NCI-H1436 treated with DMSO at 0.1 percent for 48 hours (cell line): Measurements from ENCODE around the gene GSG1L.

Experiments used
- DNase-seq: peaks from one replicate; lab custom pipeline; 2025; lab: John Stamatoyannopoulos, UW

The GSG1L gene

DNA sequence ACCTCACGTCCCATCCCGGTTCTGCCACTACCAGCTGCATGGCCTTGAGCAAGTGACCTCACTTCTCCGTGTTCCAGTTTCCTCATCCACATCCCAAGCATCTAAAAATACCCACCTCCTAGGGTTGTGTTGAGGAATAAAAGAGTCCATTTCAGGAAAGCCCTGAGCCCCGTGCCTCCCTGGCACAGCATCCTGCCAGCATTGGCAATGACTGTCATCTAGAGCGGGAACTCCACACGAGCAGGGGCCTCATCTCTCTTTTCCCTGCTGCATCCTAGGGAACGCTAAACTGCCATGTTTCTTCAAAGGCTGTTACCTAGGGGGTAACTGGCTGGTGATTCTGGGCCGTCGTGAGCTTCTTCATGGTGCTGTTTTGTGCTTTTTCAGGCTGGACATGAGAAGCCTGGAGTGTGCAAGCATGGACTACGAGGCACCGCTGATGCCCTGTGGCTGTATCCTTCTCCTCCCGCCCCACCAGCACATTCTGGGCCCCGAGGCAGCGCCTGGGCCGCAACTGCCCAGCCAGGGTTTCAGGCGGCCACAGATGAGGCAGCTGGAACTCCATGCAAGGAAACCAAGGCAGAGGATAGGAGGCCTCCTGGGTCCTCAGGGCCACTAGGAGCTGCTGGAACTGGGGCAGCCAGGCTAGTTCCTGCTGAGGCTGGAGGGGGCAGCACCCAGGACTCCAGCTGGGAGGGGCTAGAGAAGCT, 292.2 kb downstream of the GSG1L start:
- no peak for DNase-seq

DNA sequence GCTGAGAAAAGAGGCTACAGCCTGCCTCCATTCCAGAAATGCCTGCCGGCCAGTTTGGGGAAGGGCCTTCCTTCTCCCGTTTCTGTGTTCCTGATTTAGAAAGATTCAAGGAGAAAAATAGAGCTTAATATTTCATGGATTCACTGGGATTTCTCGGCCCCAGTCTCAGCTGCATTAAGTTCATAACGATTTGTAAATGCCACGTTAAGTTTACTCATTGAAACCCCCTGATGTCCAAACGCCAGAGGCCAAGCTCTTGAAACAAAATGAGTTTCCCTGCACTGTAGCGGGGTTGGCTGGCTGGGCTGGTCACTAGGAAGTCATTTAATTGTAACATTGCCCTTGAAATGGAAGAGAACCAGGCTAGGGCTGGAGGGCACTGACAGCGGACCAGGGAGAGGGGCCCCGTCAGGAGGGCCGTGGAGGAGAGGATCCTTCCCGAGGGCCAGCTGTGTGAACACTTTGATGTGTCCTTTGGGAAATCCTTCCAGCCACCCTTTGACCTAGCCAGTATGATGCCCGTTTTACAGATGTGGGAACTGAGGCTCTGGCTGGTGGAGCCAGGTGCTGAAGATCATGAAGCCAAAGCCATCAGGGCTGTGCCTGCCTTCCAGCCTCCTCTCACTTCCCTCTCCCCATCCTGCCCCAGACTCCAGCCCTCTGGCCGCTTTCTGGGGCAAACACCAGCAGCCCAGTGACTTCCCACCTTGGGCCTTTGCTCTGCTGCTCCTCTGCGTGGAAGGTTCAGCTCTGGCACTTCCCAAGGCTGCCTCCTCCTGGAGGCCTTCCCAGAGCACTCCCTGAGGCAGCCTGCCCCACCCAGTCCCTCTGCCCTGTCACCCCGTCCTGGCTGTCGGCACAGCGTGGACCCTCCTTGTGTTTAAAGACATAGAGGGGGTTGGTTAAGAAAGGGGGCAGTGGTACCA, 293.0 kb downstream of the GSG1L start:
- no peak for DNase-seq

DNA sequence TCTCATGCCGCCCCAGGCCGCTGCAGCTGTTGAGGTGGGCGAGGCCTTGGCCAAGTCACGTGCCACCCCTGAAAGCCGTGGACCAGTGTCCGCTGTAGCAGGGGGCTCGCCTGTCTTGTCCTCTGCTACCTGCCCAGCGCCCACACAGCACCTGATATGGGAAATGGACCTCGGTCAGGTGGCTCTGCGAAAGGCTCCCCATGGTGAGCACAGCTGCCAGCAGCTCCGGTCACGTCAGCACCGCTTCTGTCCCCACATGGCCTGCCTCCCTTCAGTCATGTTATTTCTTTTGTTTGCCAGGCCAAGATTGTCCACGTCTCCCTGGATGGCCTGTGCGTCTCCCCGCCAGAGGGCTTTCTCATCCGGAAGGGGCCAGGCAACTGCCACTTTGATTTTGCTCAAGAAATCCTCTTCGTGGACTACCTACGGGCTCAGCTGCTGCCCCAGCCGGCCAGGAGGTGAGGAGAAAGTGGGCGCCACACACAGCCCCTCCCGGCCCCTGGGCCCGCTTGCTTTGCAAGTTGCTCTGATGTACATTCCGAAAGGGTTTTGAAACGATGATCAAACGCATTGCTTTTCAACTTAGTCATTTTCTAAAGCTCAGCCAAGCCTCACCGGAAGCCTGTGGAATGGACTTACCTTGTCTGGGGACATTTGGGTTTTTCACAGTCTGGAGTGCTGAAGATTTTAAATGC, 293.8 kb downstream of the GSG1L start:
- no peak for DNase-seq

DNA sequence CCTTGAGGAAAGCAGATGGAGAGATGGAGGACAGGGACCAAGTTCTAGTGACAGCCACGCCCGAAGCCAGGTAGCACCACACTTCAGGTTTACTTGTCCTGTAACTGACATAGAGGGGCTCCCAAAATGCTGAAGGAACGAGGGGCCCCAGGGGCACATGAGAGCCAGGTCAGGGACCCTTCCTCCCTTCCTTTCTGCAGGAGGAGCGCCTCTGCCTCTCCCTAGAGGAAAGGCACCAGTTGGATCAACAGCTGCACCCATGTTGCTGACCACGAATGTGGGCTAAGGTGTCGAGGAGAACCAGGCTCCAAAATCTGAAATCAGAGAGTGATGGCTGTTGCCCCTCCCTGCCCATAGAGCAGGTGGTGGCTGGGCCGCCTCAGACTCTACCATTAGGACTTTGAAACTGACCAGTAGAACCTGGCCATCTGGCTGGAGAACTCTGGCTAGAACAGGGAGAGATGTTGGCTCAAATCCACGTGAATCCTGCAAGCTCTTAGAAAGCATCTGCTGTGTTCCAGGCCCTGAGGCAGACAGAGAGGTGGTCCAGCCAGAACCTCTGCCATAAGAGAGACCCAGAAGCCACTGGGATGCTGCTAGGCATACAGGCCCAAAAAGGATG, 294.8 kb downstream of the GSG1L start:
- DNase-seq = no peak

DNA sequence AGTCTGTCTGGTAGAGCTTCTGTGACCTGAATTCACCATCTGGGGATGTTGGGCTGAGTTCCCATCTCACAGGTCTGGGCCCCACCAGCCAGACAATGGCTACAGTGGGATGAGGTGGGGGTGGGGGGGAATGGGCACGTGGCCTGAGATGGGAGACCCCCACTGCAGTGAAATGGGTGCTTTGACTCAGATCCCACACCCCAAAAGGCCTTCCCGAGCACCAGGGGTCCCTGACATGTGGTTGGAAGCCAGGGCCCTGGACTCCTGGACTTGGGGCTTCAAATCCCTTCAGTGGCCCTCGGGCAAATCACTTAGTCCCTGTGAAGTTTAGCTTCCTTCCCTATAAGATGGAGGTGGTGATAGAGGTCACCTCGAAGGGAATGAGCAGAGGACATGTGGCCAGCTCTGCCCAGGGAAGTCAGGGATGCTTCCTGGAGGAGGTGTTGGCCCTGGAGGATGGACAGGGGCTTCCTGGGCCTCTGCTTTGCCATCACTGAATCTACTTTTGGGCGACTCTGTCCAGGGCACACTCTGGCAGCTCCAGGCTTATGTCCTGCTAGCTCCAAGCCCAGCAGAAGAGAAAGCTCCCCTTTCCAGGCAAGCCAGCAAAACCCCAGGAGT, 295.4 kb downstream of the GSG1L start:
- no peak for DNase-seq

DNA sequence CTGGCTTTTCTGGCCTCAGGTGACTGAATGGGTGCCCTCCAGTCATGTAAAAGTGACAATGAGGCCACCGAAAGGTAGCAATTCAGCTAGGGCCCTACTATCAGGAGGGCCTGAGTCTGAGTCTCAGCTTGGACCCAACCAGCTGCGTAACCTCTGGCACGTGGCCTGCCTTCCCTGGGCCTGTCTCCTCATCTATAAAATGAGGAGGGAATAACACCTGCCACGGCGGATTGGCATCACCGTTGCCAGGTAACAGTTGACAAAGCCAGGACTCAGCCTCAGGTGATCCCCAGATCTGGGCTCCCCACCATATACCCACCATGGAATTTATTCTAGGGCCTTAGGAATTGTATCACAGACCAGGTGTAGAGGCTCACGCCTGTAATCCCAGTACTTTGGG, 296.4 kb downstream of the GSG1L start:
- no peak for DNase-seq

DNA sequence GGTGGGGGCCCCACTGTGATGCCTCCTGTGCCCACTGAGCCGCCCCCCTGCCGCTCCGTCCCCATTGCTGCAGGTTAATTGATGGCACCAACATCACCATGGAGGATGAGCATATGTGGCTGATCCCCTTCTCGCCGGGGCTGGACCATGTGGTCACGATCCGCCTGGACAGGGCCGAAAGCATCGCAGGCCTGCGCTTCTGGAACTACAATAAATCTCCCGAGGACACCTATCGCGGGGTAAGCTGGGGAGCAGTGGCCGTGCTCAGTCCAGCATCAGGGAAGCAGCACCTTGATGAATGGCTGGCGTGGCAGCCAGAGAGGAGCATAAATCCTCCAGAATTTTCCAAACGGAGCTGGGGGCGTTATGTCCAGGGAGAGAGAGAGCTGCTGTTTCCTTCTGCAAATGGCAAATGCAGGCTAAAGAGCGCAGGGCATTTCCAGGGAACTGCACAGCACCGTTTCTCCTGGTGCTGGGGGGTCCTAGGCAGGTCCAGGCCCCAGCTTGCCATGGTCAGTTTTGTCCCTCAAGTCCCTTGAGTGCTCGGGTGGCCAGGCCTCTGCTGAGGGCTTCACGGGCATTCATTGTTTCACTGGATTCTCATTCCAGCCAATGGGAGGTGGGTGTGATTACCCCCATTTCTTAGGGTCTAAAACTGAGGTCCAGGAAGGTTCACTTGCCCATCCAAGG, 297.1 kb downstream of the GSG1L start:
- no peak for DNase-seq

DNA sequence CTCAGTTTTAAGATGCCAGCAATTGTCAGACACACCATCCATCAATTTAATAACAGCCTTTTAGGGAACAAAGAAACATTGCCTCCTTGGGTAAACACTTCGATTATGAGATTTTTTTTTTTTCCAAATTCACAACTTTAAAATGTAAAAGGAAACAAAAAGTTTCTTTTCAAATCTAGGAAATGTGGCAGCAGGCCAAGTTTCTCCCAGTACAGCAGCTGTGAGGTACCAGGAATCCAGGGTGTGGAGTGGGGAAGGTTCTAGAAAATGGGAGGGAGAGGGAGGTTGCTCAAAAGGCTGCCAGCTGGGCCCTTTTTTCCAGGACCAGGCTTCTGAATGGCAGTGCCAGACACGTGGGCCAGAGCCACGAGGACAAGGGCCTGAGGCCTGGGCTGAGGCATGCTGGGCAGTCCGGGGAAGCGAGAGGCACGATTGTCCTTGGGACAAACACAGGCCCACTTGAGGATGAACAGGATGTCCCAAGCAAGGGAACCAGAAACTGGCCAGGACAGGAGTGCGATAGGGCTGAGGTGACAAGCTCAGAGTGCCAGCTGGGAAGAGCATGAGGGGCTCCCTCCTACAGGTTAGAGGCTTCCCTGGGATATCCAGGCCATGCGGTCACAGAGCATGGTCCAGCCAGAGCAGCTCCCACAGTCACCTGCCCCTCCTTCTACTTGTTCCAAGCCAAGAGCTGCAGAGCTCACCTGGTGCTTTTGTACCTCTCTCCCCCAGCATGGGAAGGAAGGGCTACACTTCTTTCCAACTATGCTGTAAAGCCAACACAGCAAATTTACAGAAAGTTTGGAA, 298.4 kb downstream of the GSG1L start:
- no peak for DNase-seq

DNA sequence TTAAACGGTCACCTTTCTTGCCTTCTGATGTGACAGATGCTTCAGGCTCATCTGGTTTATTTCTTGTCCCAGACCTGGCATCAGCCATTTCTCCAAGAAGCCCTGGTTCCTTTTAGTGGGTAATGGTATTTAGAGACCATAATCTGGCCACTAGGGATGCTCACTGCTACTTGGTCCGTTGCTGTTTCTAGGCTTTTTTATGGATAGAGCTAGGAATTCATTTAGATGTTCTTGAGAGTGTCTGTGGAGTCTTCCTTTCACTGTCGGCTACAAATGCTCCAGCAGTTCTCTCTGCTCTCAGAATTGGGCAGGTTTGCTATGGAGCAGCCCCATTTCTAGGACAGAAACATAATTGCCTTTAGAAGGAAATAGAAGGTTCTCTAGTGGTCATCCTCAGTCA, 299.1 kb downstream of the GSG1L start:
- no peak for DNase-seq

DNA sequence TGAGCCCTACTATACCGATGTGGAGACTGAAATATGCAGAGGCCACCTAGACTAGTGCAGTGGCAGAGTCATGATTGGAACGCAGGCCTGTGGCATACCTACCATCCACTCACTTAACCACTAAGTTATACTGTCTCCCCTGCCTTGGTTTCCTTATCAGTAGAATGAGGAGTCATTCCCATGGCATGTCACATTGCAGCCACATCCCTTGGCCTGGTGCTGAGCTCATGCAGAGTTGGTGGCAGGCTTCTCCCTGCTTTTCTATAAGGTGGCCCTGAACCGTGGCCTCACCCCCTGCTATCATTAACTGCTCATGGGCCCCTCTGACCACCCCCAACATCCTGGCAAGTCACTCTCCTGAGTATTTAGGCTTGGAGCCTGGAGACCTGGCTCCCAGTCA, 301.1 kb downstream of the GSG1L start:
- DNase-seq = no peak

DNA sequence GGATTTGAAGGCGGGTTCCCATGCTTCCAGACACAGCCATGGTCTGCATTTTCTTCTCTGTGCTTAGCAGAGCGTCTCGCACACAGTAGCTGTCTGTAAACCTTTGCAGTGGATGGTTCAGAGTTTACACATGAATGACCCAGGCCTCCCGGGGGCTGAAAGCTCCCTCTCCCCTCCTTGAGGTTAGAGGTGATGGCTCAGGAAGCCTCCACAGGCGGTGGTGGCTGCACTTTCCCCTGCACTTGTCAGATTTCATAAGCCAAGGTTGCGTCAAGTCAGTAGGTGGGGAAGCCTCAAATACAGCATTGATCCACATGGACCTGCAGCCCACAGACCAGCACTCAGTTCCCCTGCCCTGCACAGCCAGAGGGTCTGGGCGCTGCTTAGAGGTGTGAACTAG, 301.7 kb downstream of the GSG1L start:
- DNase-seq = no peak

DNA sequence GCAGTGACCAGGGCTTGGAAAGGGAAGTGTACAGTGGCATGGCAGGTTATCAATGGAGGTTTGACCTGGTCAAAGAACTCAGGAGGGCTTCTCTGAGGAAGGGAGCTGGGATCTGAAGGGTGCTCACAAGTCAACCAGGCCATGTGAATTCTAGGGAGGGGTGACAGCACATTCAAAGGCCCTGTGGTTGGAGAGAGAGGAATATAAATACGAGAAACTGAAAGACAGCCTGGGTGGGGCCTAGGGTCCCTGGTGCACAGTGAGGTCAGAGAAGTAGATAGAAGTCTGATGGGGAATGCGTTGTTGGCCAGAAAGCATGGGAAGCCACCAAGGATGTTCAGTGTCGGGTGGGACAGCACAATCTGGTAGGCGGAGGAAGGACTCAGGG, 302.7 kb downstream of the GSG1L start:
- no peak for DNase-seq

DNA sequence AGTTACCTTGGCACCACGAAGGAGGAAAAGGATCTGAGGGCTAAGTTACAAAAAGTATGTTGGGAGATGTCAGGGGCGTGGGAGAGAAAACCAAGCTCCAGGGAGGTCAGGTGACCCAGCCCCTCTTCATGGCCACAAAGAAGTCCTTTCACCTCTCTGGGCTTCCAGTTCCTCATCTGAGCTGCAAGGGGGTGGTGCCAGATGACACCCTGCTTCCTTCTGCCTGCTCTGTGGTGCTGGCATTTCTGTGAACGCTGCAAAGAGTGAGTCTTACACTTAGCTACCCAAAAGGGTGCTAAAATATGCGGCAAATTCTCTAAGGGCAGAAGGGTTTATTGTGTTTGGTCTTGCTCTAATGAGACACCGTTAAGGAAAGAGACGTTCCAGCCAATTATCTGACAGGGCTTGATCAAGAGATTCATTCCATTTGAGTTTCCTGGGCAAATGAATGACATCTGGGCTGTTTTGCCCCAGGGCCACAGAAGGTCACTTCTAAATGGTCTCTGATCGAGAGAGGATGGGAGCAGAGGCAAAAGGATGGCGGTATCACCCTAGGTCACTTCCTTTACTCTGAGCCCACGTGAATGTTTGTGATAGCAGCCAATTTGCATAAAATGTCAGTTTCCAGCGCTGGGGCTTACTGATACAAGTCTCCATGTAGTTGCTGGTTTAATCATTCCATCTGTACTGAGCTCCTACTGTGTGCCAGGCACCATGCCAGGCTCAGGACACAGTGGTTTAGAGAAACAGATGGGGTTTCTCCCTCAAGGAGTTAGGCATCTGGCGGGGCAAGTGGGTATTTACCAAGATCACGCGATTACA, 303.3 kb downstream of the GSG1L start:
- no peak for DNase-seq

DNA sequence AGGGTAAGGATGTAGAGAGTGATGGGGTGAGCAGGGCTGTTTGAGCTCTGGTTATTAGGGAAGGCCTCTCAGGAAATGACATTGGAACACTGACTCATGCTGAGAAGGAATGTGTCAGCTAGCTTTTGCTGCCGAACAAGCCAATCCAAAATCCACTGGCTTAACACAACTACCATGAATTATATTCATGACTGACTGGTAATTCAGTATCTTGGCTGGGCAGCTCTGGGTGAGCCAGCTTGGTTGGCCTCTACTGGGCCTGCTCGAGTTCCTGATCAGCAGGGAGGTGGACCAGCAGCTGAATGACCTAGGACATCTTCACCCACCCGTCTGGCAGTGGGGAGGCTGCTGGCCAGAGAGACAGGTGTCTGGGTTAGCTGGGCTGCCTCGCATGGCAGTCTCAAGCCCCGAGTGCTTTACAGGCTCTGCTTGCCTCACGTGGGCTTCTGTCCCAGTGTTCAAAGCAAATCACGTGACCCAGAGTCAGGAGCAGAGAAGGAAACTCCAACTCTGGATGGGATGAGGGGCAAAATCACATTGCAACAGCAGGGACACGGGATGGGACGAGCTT, 304.1 kb downstream of the GSG1L start:
- DNase-seq = no peak

DNA sequence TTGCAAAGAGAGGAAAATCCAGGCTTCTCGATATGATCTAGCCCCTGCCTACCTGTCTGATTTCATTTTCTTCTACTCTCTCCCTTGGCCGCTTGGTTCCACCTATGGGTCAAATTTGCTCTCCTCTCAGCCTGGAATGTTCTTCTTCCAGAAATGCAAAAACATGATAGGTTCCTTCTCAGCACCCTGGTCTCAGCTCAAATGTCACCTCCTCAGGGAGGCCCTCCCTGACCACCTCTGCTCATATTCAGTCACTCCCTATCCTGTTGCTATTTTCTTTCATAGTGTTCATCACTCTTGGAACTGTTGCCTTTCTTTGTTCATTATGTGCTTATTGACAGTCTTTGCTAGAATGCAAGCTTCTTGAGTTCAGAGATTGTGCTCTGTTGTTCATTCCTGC, 305.0 kb downstream of the GSG1L start:
- no peak for DNase-seq

DNA sequence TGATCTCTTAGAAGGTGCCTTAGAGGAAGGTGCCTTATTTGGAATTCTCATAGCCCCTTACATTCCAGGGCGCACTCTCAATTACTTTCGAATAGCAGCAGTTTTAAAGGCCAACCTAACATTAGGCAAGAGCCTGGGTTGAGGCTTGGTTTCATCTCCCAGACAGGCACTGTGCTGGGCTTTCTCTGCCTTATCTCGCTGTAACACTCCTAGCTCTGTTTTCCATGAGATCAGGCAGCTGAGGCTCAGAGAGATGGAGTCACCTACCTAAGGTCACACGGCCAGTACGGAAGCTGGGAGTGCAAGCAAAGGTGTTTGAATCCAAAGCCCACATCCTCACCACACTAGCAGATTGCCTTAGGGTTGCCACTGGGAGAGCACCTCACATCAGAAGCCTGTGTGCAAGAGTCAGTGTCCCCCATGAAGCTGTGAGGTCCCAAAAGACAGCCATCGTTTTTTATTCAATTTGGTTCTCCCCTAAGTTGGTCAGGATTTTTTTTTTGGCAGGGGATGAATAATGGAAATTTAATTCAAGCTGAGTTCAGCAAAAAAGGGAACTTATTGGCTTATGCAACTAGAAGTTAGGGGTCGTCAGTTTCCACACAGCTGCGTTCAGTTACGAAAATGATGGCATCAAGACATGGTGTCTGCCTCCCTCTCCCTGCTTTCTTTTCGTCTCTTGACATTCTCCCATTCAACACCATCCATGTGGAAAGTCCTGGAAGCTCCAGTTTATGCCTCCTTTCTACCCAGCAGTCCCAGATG, 307.1 kb downstream of the GSG1L start:
- no peak for DNase-seq

DNA sequence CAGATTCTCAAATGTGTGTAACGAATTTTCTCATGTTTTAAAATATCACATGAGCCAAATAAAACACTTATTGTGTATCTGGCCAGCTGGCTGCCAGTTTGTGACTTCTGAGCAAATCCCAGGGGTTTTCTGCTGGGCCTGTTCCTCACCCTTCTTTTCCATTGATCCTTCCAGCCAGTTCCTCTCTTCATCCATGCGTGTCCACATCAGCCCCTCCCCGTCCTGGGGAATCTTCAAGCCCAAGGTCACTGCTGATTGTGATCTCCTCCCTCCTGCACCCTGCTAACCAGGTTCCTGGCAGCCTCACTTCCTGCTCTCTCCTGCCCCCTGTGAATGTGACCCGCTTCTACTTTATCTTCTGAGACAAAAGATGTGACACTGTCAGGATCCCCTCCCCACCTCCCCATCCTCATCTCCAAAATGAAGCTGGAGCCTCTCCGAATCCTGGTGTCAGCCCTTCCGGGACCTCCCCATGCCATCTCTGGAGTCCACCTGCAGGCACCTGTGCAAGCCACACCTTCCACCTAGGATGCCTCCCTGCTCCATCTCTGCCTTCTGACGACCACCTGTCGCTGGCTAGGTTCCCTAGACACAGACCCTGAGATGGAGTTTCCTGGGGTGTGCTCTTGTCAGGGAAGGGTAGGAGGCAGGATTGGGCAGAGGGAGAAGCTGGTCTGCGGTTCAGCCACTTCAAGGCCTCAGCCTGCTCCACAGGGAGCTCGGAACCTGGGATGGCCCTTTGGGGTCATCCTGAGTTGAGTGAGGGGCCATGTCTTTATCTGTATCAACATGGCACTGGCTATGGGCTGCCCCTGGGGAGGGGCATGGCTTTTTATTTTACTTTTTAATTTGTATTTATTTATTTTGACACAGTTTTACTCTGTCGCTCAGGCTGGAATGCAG, 308.5 kb downstream of the GSG1L start:
- no peak for DNase-seq
